ENCODE measurements around the gene NGEF. TPM values are rescaled to one million over a fixed set of nuclear protein-coding genes. Genes with fewer than 3 reads are reported as not detected.

Gene NGEF
- total RNA-seq, 3 donors from 2014 or later = 20.1 to 67.5 (median 38.0) TPM

DNA sequence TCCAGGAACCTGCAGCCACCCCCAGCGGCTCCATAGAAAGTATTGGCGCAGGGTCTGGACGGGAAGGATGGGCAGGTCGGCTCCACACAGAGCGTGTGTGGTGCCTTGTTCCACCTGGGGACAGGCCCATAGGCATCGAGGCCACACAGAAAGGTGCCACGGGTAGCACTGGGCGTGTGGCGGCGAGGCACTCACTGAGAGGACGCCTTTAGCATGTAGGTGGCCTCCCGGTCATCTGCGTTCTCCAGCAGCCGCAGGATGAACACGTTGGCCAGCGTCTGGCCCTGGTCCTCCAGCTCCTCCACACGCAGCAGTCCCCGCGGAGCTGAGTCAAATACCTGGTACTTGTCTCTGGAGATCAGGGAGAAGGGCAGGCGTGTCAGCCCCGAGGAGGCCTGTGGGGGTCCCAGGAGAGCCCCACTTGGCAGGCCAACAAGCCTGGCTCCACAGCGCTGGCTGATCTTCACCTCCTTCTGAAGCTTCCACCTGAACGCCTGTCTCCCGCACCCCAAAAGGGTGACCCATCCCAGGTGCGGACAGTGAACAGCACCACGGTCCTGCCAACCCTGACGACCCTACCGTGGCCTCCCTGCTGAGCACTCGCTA lies 129.8 kb downstream of the NGEF start:
- ATAC-seq = no peak
- TF ChIP-seq CTCF (IDR thresholded peaks at IDR 0.05) = no peak
- intact Hi-C loops (cut with DNase I, micrococcal nuclease) = no loop called here
- Histone ChIP-seq H3K9me3 (no peaks in the 10 kb centered on the region), H3K36me3 (ENCODE audit: low read depth) (no peaks in the 10 kb centered on the region), H3K4me3 (no peak overlapping the region), H3K4me1 (ENCODE audit: low read depth) (peaks cover under 1% of the 10 kb centered on the region)
- no peak for DNase-seq

DNA sequence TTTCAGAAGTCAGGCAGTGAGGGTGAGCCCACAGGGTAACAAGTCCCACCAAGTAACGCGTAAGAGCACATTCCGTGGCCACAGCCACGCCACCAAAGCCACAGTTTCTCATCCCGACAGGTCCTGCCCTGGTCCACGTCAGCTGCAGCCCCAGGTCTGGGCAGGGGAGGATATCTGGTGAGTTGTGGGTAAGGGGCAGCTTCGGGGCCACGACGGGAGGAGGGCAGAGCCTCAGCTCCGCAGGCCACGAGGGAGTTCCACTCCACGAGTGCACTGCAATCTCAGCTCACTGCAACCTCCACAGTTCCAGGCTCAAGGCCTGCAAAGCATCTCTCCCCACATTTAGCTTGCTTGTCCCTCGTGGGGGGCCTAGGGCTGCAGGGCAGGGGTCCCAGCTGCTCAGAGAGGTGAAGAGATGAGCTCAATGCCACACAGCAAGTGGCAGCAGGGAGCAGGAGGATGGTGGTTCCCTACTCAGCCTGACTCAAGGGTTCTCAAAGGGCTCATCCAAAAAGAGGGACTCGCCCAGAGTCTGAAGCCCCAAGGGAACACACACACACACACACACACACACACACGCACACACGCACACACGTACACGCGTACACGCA lies 130.4 kb downstream of the NGEF start:
- no peaks in the 10 kb centered on the region for H3K36me3 ChIP-seq (ENCODE audit: low read depth)

DNA sequence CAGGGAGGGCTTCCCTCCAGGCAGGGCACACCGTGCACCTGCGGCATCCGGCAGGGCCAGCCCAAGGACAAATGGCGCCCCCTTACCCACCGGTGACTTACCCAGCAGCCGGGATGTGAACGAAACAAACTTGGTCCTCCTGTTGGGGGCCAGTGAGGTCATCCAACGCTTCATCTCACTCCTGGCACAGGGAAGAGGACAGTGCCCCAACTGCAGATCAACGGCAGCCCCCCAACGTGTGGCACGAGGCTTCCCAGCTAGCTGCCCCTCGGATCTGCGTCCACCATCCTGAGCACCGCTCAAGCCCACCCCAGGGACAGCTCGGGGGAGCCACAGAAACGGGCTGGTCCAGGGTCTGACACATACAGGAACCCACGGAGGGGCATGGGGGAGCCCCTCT lies 131.0 kb downstream of the NGEF start:
- TF ChIP-seq CTCF (IDR thresholded peaks at IDR 0.05) = no peak
- ATAC-seq (no peak), DNase-seq (no peak)
- no peak overlapping the region for H3K4me3 ChIP-seq
- intact Hi-C loops (cut with DNase I, micrococcal nuclease) = no loop called here
- H3K36me3 ChIP-seq (ENCODE audit: low read depth) = no peaks in the 10 kb centered on the region
- no peaks in the 10 kb centered on the region for H3K9me3 ChIP-seq
- peaks cover 5% of the 10 kb centered on the region for H3K4me1 ChIP-seq (ENCODE audit: low read depth)

More for the DNA sequence above, 130.4 kb downstream of the NGEF start:
- ATAC-seq = no peak
- DNase-seq = no peak
- intact Hi-C loops (cut with DNase I, micrococcal nuclease) = no loop called here
- no peak for TF ChIP-seq CTCF (IDR thresholded peaks at IDR 0.05)
- H3K4me1 ChIP-seq (ENCODE audit: low read depth) = peaks cover 5% of the 10 kb centered on the region
- no peaks in the 10 kb centered on the region for H3K9me3 ChIP-seq
- no peak overlapping the region for H3K4me3 ChIP-seq

DNA sequence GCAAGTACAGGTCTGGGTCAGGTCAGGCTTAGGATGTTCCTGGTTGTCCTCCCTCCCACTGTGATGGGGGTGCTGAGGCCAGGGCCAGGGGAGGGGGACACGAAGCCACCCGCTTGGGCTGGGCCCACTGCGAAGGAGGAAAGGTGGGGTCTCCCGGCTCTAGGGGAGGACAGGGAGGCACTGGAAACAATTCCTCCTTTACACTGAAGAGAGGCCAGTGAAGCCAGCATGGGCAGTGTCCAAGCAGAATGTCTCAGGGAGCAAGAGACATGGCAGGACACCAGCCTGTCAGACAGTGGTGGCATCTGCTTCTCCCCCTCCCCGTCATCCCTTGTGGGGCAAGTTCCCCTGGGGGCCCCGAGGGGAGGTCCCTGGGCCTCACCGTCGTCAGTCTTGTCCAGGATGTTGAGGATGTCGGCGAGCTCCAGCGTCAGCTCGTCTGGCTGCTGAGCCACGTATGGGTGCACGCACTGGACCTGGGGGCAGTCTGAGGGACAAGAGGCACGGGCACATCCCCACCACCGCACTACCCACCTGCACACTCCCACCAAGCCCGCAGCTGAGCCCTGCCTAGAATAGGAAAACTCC lies 132.2 kb downstream of the NGEF start:
- no peak for TF ChIP-seq CTCF (IDR thresholded peaks at IDR 0.05)
- peaks cover 6% of the 10 kb centered on the region for H3K4me1 ChIP-seq (ENCODE audit: low read depth)
- ATAC-seq (no peak), DNase-seq (peak in 1 of 3 donors; percentile 19)
- intact Hi-C loops (cut with DNase I, micrococcal nuclease) = no loop called here
- no peaks in the 10 kb centered on the region for H3K9me3 ChIP-seq
- H3K36me3 ChIP-seq (ENCODE audit: low read depth) = no peaks in the 10 kb centered on the region
- no peak overlapping the region for H3K4me3 ChIP-seq

DNA sequence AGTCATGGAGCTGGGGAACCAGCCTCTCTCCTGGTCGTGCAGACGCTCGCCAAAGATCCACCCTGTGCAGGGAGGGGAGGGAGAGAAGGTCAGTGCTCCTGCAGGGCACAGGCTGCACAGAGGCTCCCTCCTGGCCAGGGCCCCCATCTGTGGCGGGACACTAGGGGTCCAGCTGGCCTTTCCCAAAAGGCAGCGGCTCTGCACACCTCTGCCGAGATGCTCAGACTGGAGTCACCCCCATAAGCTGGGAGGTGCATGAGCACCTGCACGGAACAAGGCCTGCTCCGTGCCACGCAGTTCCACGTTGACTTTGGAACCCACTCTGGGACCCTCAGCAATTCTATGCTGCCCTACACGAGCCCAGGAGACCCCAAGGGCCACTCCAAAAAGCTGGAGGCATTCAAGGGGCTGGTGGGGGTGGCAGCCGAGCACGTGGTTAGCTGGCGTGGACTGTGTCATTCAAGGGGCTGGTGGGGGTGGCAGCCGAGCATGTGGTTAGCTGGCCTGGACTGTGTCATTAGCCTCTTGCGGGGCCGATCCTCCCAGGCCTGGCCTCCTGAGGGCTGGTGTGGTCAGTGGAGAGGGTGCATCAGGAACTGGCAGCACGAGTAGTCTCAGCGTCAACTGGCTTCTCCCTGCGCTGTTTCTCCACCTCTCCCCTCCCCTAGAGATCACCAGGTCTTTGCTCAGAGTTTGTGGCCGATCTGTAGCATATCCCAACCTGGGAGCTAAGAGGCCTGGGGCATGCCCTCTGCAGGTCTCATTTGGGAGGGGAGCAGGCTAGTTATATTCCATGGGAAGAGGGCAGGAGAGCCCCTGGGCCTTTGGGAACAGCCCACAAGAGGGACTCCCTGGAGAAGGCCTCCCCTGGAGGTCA lies 133.2 kb downstream of the NGEF start:
- no peaks in the 10 kb centered on the region for H3K9me3 ChIP-seq
- intact Hi-C loops (cut with DNase I, micrococcal nuclease) = no loop called here

More for the DNA sequence above, 133.2 kb downstream of the NGEF start:
- peak in 1 of 3 donors; percentile 25 for DNase-seq
- H3K36me3 ChIP-seq (ENCODE audit: low read depth) = no peaks in the 10 kb centered on the region
- H3K4me1 ChIP-seq (ENCODE audit: low read depth) = peaks cover 14% of the 10 kb centered on the region
- no peak overlapping the region for H3K4me3 ChIP-seq
- ATAC-seq = no peak
- no peak for TF ChIP-seq CTCF (IDR thresholded peaks at IDR 0.05)

Data from mucosa of descending colon (tissue), 3 donors.